Fibroblast of skin of abdomen (primary cell): ENCODE data around the gene PIGN.
A peak's percentile ranks its signal among the peaks of the same experiment; 100 is the strongest.
"Not testable (repeated sequence)": the region's sequence is repeated elsewhere in the genome, so short reads cannot be mapped to it uniquely, and the experiment has no call there.

Experiments
- DNase-seq: peaks from one replicate; pipeline ENCODE4 v3.0.0-alpha.2; 2013

Gene PIGN

DNA sequence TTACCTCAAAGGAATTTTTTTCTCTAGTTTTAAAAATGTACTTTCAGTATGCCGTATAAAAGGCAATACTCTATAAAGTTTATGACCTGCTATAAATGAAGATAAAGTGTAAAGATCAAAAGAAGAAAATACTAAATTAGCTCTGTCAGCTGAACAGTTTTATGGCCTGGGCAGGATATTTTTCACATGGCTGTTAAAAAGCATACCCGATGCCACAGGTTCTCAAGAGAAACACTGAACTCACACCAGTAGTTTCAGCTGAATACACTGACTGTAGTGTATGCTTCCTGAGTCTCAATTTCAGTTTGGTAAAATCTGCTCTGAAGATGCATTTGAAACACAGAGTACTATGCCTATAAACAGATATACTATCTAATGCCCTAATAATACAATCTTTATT, 126.0 kb downstream of the PIGN start:
- DNase-seq, result no peak

DNA sequence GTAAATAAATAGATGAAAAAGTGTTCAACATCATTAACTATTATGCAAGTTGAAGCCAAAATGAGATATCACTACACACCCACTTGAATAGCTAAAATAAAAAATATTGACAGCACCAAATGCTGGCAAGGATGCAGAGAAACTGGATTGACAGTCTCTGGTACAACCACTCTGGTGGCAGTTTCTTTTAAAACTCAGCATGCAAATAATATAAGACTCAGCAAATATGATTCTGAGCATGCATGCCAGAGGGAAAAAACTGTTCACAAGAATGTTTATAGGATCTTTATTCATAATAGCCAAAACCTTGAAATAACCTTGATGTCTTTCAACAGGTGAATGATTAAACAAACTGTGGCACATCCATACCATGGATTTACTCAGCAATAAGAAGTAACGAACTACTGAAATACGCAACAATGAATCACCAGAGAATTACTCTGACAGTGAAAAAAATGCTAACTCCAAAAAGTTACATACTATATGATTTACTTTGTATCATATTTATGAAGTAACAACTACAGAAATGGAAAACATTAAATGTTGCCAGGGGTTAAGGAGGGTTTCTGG, 131.8 kb downstream of the PIGN start:
- DNase-seq, result no peak

DNA sequence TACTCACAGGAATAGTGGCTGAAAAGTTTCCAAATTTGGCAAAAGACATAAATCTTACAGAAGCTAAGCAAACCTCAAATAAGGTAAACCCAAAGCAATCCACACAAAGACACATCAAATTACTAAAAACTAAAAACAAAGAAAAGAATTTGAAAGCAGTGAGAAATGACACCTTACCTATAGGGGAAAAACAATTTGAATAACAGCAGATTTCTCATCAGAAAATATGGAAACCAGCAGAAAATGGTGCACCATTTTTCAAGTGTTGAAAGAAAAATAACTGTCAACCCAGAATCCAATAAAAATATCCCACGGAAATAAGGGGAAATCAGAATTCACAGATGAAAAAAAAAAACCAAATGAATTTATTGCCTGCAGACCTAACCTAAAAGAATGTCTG, 138.6 kb downstream of the PIGN start:
- DNase-seq, result no peak

DNA sequence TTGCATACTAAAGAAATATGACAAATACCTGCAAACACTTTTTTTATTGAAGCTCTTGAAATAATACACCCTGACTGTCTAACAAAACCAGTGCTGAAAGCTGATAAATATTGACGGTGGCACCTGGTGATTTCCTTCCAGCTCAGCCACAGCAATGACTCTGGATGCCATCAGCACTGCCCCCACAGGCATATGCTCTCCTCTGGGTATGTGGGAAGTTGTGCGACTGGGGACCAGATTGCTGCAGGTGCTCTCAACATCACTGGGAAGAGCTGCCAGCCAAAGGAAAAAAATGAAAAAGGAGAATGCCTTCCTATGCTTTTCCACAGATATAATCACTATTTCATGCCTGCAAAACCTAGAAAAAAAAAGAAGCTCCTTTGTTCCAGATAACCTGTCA, 141.5 kb downstream of the PIGN start:
- DNase-seq, result no peak

DNA sequence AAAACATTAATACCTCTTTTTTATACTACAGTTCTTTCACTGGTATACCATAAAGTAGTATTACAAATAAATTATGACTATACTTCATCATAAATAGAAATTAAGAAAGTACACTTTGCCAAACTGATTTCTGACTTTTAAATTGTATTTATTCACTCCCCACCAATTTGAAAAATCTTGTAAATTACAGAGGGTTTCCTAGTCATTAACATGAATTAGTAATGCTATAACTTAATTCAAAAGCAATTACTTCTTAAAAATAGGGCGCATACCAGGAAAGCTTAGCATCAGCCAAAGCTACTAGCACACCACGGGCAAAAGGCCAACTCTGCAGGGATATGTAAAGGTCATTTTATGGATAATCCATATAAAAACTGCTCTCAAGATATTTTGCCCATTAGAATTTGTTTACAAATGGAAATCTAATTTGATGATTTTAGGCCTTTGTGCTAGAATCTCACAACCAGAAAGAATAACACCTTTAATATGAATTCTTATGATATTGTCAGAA, 142.3 kb downstream of the PIGN start:
- no peak for DNase-seq

DNA sequence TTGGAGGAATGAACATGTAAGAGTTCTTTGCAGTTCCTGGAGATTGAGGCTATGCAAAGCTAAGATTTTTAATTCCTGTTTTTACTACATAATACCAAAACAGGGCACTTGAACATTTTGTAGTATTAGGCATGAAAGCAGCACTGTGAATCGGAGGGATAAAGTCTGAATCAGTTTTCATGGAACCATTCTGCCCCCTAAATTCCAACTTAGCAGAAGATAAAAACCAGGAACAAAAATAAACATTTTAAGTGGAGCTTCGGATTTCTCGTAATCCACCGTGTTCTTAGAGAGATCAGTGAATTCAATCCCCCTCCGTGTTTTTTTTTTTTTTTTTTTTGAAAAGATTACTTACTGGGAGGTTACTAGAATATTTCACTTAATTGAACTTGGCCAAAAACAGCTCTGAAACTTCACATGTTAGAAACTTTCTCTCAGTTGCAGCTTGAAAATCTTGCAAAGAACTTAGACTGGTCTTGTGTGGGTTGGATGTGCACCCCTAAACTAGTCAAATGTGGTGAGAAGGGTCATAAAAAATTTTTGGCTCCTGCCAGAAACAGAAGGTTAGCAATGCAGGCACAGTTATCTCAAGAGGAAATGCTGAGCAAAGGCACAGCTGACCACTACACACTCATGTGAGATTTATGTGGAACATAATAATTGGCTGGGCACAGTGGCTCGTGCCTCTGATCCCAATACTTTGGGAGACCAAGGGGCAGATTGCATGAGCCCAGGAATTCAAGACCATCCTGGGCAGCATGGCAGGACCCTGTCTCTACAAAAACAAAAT, 148.7 kb downstream of the PIGN start:
- DNase-seq, result no peak

DNA sequence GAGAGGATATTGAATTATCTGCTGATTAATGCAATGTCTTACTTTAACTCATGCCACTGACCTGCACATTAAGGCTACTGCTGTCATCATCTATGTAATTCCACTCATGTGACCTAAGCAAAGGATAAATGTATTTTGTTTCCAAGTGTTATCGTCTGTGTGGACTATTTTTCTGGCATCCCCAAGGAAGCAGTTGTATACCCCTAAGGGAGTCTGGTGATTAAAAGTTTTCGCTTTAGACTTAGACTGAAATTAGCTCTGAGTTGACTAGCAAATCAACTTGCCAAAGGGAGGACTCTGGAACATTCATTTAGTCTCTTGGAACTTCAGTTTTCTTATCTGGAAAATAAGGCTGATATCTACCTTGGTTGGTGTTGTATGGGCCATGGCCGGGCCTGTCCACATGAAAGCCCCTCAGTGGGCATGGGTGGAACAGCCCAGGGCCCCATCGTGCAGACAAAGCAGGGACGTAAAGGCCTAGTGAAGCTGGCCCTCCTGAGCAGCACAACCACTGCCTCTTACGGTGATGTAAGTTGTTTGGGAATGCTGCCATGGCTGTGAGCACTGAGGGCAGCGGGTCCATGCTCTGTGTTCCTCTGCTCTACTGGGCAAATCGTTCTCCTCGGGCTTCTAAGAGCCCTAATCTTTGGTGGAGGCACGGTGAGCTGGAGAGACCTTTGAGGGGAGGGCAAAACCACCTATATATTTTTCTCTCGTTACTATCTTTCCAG, 149.7 kb downstream of the PIGN start:
- DNase-seq, result no peak

DNA sequence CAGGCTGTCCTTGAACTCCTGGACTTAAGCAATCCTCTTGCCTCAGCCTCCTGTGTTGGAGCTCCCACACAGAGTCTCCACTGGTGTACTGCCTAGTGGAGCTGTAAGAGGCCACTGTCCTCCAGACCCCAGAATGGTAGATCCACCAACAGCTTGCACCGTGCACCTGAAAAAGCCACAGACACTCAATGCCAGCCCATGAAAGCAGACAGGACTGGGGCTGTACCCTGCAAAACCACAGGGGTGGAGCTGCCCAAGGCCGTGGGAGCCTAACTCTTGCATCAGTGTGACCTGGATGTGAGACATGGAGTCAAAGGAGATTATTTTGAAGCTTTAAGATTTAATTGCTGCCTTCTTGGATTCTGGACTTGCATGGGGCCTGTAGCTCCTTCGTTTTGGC, 152.6 kb downstream of the PIGN start:
- DNase-seq, result not testable (repeated sequence)

DNA sequence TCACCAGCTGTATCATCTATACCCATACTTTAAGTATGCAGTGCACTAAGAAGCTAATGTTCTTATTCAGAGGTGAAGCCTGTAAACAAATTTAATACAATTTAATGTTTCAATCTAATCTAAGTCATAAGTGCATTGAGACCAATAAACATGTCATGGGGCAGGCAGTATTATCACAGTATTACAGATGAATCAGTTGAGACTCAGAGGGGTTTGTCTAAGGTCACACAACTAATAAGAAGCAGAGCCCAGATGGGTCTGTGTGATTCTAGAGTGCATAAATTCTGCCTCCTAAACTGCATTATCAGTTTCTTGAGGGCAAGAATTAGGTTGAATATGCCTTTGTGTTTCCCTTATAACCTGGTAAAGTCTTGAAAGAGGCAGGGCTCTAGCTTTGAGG, 153.1 kb downstream of the PIGN start:
- no peak for DNase-seq

DNA sequence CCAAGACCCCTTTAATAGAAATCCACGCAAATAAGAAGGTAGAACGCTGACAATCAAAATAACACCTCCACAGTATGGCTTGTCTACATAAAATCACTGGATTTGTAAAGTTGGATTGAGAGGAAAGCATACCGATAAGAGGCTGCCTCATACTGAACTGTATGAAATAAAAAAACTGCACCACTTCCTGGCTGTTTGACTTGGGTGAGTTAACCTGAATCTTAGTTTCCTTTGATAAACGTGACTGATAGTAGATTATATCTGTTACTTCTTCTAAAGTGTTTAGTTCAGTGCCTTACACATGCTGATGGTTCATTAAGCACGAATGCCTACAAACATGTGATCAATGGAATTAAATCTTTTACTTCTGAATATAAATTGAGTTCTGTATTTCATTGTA, 153.6 kb downstream of the PIGN start:
- DNase-seq, result no peak

DNA sequence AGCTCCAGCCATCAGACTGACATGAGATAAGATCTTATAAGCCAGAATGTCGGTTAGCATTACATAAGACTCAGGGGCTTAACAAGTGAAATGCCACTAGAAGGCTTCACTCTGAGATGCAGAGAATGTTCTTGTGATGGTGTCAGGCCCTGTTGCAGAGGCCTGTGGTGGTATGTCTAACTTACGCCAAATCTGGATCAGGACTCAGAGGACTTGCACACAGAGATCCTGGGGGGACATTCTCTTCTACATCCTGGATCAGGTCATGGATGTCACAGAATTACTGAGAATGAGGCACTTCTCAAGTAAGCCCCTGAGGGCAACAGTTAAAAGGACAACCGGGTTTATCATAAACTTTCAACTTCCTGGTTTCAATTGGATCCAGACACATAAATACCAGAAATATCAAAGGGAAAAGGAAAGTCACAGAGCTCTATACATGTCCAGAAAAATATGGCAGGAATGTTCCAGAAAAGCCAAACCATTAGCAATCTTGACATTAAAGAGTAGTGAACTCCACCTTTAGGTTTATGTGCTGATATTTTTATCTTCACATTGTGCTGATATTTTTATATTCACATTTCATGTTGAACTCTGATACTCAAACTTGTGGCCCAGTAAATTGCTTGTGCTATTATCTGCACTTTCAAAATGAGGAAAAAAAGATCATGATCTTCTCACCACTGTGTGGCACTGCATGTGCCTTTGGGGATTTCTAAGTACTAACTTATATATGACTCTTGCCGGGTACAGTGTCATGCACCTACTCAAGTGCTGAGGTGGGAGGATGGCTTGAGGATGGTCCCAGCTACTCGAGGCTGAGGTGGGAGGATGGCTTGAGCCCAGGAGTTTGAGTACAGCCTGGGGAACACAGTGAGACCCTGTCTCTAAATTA, 156.5 kb downstream of the PIGN start:
- peak; percentile 48 for DNase-seq

DNA sequence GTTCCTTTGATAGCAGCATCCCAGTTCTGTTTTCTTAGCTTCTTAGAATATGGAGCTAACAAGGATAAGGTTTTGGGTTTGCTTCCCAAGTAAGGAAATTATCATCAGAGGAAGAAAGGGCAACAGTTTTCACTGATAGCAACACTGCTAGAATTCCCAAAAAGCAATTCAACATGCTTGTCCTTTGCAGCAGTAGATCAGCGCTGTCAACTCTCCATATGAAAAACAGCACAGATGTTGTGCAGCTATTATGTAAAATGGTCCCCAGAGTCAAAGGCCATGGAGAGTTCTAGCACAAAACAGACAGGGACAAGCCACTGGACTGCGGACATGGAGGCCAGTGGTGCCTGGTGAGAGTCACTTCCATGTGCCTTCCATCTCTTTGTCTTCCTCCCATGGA, 158.1 kb downstream of the PIGN start:
- DNase-seq, result no peak

DNA sequence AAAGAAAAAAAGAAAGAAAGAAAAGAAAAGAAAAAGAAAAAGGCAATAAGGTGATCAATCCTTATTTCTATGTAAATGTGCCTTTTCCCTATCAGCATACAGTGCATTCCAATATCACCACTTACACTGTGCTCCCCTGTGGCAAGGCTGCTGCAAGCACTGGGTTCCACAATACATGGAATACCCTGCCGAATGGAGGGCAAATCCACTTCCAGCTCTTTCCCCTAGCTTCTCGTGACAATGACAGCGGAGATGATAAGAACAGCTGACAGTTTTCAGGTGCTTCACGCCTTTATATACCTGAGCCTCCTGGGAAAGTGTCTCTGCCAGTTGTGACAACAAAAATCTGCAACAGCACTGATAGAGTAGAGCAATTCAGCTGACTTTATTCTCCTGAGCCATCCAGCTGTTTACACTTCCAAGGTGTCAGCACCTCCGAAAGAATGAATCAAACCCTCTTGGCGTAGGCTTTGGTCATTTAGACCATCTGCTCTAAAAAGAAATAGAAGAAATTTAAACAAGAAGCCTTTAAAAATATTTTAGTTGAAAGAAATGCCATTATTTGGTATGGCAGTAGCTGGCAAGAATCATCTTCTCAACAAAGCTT, 158.8 kb downstream of the PIGN start:
- DNase-seq, result no peak

DNA sequence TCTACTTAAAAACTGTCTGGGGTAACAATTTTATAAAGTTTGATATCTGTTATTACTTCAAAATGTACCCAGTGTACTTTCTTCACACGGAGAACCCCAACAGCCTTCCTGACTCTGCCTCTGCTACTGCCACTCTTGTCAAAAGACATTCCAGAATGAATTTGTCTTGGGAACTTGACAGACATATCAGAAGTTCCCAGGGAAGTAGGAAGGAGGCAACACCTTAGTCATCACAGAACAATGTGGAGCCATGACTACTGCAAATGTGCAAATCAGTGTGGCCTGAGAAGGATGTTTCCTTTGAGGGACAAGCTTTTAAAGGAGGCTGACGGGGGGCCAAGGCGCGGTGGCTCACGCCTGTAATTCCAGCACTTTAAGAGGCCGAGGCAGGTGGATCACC, 160.3 kb downstream of the PIGN start:
- DNase-seq, result peak; percentile 51

DNA sequence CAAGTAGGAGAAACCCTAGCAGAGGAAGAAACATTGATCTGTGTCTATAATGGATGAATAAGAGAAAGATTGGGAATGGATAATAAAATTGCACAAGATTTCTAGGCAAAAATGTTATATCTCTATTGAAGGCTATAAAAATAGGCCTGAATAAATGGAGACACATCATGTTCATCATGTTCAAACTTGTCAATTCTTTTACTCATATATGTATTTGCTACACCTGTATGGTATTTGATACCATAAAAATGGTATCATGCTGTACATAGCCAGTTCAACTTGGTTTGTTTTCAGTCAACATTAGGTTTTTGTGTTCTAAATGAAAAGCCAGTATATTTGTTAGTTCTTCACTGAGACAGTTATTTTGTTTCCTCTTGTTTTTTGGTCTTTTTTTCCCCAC, 161.9 kb downstream of the PIGN start:
- no peak for DNase-seq

DNA sequence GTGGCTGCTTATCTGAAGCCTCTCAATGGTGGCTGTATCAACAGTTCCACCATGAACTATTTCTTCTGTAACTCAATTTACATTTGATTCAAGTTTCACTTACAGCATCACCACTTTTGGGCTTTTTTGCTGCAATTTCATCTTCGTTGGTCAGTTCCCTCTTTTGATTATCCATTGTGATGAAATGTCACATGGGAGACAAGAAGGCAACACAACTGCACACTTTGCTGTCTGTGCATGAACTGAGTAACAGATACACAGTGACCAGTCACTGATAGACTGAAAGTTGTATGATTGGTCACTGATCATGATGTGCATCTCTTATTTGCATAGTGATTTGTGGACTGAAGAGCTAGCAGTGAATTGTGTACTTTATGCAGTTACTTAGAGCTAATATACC, 163.3 kb downstream of the PIGN start:
- no peak for DNase-seq

DNA sequence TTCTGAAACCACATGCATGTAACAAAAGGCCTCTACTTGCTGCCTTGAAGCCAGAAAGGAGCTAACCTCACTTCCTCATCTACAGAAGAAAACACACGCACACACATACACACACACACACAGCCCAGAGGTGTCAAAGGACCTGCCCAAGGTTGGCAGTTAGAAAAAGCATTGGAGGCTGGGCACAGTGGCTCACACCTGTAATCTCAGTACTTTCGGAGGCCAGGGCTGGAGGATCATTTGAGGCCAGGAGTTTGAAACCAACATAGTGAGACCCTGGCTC, 168.2 kb downstream of the PIGN start:
- DNase-seq, result no peak

DNA sequence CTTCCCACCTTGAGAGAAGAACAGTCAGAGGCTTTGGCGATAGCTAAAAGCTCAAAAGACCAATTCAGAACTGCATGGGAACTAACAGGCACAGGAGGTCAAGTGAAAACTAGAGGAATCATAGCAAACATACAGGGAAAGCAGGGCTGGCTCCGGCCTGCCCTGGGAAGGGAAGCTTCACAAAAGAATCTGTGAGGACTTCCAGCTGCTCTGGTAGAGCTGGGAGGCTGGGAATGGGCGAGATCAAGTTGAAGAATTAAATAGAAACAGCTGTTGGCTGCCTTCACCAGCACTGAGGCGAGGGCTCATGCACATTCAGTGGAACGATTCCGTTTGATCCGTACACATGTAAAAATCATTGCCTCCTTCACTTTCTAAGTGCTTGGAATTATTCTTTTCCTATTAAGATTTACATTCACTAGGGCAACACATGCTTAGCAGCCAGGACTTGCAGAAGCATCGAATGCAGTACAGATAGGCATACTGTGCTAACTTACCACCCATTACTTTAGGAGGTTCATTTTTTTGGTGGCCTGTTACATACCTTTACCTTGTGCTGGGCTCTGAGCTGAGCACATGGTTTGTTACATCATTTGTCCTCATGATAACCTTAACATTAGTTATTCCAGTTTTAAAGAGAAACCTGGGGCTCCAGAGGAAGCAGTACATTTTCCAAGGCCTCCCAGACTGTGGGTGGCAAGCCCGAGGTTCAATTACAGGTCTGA, 168.7 kb downstream of the PIGN start:
- DNase-seq, result peak; percentile 96

DNA sequence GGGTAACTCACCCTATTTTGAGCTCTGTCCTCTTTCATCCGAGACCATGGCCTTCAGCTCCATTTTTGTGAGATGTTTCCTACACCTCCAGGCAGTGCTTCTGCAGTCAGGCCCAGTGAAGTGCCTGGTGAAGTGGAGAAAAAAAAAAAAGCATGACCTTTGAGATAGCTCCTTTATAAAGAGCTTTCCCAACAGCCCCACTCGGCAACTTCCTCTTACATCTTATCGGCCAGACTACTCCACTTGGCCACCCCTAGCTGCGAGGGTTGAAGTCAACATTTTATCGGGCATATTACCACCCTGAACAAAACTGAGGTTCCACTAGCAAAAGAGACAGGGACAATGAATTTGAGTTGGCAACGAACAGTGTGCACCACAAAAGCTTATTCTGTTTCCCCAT, 169.2 kb downstream of the PIGN start:
- DNase-seq, result no peak

DNA sequence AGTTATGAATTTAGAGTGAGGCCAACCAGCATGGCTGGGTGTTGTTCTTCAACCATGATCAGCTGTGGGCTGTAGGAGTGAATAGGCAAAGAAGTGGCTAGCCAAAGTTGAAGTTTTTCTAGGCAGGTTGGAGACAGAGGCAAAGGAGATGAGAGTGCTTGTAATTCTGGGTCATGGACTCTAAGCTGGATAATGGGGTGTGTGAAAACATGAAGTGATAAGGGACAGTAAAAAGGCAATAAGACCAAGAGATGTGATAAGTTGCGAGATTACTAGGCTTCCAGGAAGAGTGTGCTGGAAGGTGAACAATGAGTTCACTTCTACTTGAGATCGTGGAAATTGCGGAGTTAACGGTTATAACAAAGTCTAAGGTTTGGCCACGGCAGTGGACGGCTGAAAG, 175.4 kb downstream of the PIGN start:
- no peak for DNase-seq

DNA sequence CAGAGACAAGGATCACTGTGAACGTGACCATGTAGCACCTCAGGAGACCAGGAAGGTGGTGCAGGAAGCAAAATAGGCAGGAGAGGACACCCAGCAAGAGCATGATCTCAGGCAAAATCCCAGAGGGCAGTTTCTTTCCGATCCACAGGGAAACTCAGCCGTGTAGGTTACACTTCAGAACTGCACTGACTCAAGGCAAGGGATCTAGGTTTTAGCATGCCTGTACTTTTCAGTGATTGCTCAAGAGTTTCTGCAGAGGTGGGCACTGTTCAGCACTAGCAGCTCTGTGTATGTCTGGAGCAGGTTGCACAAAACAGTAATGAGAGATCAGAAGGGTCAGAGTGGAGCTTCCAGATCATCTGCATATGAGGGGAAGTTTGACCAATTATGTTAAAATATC, 177.3 kb downstream of the PIGN start:
- DNase-seq, result no peak

DNA sequence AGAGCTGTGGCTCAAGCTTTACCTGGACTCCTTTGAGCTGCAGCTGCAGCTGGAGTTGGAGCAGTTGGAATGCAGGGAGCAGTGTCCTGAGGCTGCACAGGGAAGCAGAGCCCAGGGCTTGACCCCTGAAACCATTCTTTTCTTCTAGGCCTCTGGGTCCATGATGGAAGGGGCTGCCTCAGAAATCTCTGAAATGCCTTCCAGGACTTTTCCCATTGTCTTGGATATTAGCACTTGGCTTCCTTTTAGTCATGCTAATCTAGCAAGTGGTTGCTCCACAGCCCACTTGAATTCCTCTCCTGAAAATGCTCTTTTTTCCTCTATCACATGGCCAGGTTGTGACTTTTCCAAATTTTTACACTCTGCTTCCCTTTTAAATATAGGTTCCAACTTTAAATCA, 185.5 kb downstream of the PIGN start:
- DNase-seq, result no peak
